ENCODE data around the gene S100PBP. TPM values are rescaled to one million over a fixed set of nuclear protein-coding genes. Genes with fewer than 3 reads are reported as not detected.
"Not testable (repeated sequence)": the region's sequence is repeated elsewhere in the genome, so short reads cannot be mapped to it uniquely, and the experiment has no call there.

The S100PBP gene
- polyA plus RNA-seq, 2 donors = 4.6 to 11.4 TPM

GRCh38 chr1:32902535-32902920, 85.1 kb downstream of the S100PBP start:
- WGBS, 2 donors = 73 to 75% methylated on average over 6 of the region's 6 CpGs

GRCh38 chr1:32903991-32904785, 86.7 kb downstream of the S100PBP start:
- Histone ChIP-seq H3K9me3 (ENCODE audit: control insufficient read depth in 2 of 2, insufficient read depth in 1 of 2, low read depth in 1 of 2, low read length in 1 of 2) (no peaks in the 10 kb centered on the region), H3K27ac (ENCODE audit: low read depth in 2 of 2, low read length in 1 of 2) (no peak overlapping the region), H3K4me1 (ENCODE audit: control insufficient read depth in 2 of 2, insufficient read depth in 2 of 2, low read length in 1 of 2) (peaks cover 0 to 5% of the 10 kb centered on the region in 2 donors), H3K27me3 (ENCODE audit: control insufficient read depth in 1 of 2, insufficient read depth in 2 of 2, low read length in 2 of 2) (no peaks in the 10 kb centered on the region), H3K4me3 (ENCODE audit: low read depth in 1 of 2, low read length in 2 of 2) (no peak overlapping the region), H3K36me3 (ENCODE audit: control insufficient read depth in 2 of 2, insufficient read depth in 2 of 2, low read length in 1 of 2) (no peaks in the 10 kb centered on the region)
- 59 to 65% methylated on average over 3 of the region's 3 CpGs for WGBS, 2 donors

More at GRCh38 chr1:32902535-32902920, 85.1 kb downstream of the S100PBP start:
- Histone ChIP-seq H3K9me3 (ENCODE audit: control insufficient read depth in 2 of 2, insufficient read depth in 1 of 2, low read depth in 1 of 2, low read length in 1 of 2) (no peaks in the 10 kb centered on the region), H3K27me3 (ENCODE audit: control insufficient read depth in 1 of 2, insufficient read depth in 2 of 2, low read length in 2 of 2) (no peaks in the 10 kb centered on the region), H3K27ac (ENCODE audit: low read depth in 2 of 2, low read length in 1 of 2) (no peak overlapping the region), H3K4me1 (ENCODE audit: control insufficient read depth in 2 of 2, insufficient read depth in 2 of 2, low read length in 1 of 2) (peaks cover 1 to 7% of the 10 kb centered on the region in 2 donors), H3K36me3 (ENCODE audit: control insufficient read depth in 2 of 2, insufficient read depth in 2 of 2, low read length in 1 of 2) (peaks cover 0 to 3% of the 10 kb centered on the region in 2 donors), H3K4me3 (ENCODE audit: low read depth in 1 of 2, low read length in 2 of 2) (no peak overlapping the region)

- WGBS, 2 donors = 30 to 43% methylated on average over 2 of the region's 2 CpGs
- H3K27ac ChIP-seq (ENCODE audit: low read depth in 2 of 2, low read length in 1 of 2) = no peak overlapping the region
- H3K27me3 ChIP-seq (ENCODE audit: control insufficient read depth in 1 of 2, insufficient read depth in 2 of 2, low read length in 2 of 2) = no peaks in the 10 kb centered on the region
Observed at GRCh38 chr1:32904797-32905196, 87.3 kb downstream of the S100PBP start.

GRCh38 chr1:32905588-32905987, 88.1 kb downstream of the S100PBP start:
- not testable (repeated sequence) for H3K36me3 ChIP-seq (ENCODE audit: control insufficient read depth in 2 of 2, insufficient read depth in 2 of 2, low read length in 1 of 2); H3K9me3 ChIP-seq (ENCODE audit: control insufficient read depth in 2 of 2, insufficient read depth in 1 of 2, low read depth in 1 of 2, low read length in 1 of 2); H3K4me1 ChIP-seq (ENCODE audit: control insufficient read depth in 2 of 2, insufficient read depth in 2 of 2, low read length in 1 of 2); H3K27ac ChIP-seq (ENCODE audit: low read depth in 2 of 2, low read length in 1 of 2); H3K4me3 ChIP-seq (ENCODE audit: low read depth in 1 of 2, low read length in 2 of 2); H3K27me3 ChIP-seq (ENCODE audit: control insufficient read depth in 1 of 2, insufficient read depth in 2 of 2, low read length in 2 of 2)
- 82 to 84% methylated on average over 10 of the region's 10 CpGs for whole genome bisulfite sequencing, 2 donors

More at GRCh38 chr1:32904797-32905196, 87.3 kb downstream of the S100PBP start:
- no peaks in the 10 kb centered on the region for H3K36me3 ChIP-seq (ENCODE audit: control insufficient read depth in 2 of 2, insufficient read depth in 2 of 2, low read length in 1 of 2)
- H3K9me3 ChIP-seq (ENCODE audit: control insufficient read depth in 2 of 2, insufficient read depth in 1 of 2, low read depth in 1 of 2, low read length in 1 of 2) = no peaks in the 10 kb centered on the region
- H3K4me1 ChIP-seq (ENCODE audit: control insufficient read depth in 2 of 2, insufficient read depth in 2 of 2, low read length in 1 of 2) = peaks cover 0 to 5% of the 10 kb centered on the region in 2 donors
- no peak overlapping the region for H3K4me3 ChIP-seq (ENCODE audit: low read depth in 1 of 2, low read length in 2 of 2)

- no peak overlapping the region for H3K27ac ChIP-seq (ENCODE audit: low read depth in 2 of 2, low read length in 1 of 2)
- H3K4me1 ChIP-seq (ENCODE audit: control insufficient read depth in 2 of 2, insufficient read depth in 2 of 2, low read length in 1 of 2) = peaks cover 0 to 2% of the 10 kb centered on the region in 2 donors
- WGBS, 2 donors = 81 to 84% methylated on average over 7 of the region's 7 CpGs
- no peaks in the 10 kb centered on the region for H3K27me3 ChIP-seq (ENCODE audit: control insufficient read depth in 1 of 2, insufficient read depth in 2 of 2, low read length in 2 of 2)
- no peaks in the 10 kb centered on the region for H3K9me3 ChIP-seq (ENCODE audit: control insufficient read depth in 2 of 2, insufficient read depth in 1 of 2, low read depth in 1 of 2, low read length in 1 of 2)
- H3K4me3 ChIP-seq (ENCODE audit: low read depth in 1 of 2, low read length in 2 of 2) = no peak overlapping the region
- no peaks in the 10 kb centered on the region for H3K36me3 ChIP-seq (ENCODE audit: control insufficient read depth in 2 of 2, insufficient read depth in 2 of 2, low read length in 1 of 2)
Observed at GRCh38 chr1:32906654-32907053, 89.2 kb downstream of the S100PBP start.

- Histone ChIP-seq H3K9me3 (ENCODE audit: control insufficient read depth in 2 of 2, insufficient read depth in 1 of 2, low read depth in 1 of 2, low read length in 1 of 2) (no peaks in the 10 kb centered on the region), H3K27ac (ENCODE audit: low read depth in 2 of 2, low read length in 1 of 2) (no peak overlapping the region), H3K4me1 (ENCODE audit: control insufficient read depth in 2 of 2, insufficient read depth in 2 of 2, low read length in 1 of 2) (peaks cover 0 to 2% of the 10 kb centered on the region in 2 donors), H3K27me3 (ENCODE audit: control insufficient read depth in 1 of 2, insufficient read depth in 2 of 2, low read length in 2 of 2) (no peaks in the 10 kb centered on the region), H3K36me3 (ENCODE audit: control insufficient read depth in 2 of 2, insufficient read depth in 2 of 2, low read length in 1 of 2) (no peaks in the 10 kb centered on the region), H3K4me3 (ENCODE audit: low read depth in 1 of 2, low read length in 2 of 2) (no peak overlapping the region)
- WGBS, 2 donors = 21 to 34% methylated on average over 4 of the region's 4 CpGs
Observed at GRCh38 chr1:32907435-32907834, 90.0 kb downstream of the S100PBP start.

Other genes starting within 250 kb of the S100PBP start
- gene ZBTB8OS, start 167.1 kb upstream of the S100PBP start, polyA plus RNA-seq = 10 to 100 TPM; 40.2 to 41.8 TPM
- 10 to 100 TPM; 28.3 to 47.0 TPM for gene RBBP4, start 166.4 kb upstream of the S100PBP start, polyA plus RNA-seq
- gene SYNC, start 114.9 kb upstream of the S100PBP start, polyA plus RNA-seq = 1 to 10 TPM; 2.8 to 4.9 TPM
- 10 to 100 TPM; 33.2 to 52.2 TPM for gene YARS1, start 295 bp upstream of the S100PBP start, polyA plus RNA-seq
- under 1 TPM; 0.53 to 0.90 TPM for gene FNDC5, start 53.3 kb downstream of the S100PBP start, polyA plus RNA-seq
- gene HPCA, start 68.8 kb downstream of the S100PBP start, polyA plus RNA-seq = under 1 TPM in 1 of 2 donors, not detected in 1; 0.15 TPM
- 100 to 1,000 TPM in 1 of 2 donors, 10 to 100 TPM in 1; 93.0 to 133 TPM for gene TMEM54, start 83.7 kb downstream of the S100PBP start, polyA plus RNA-seq
- 10 to 100 TPM; 10.7 to 19.9 TPM for gene RNF19B, start 147.2 kb downstream of the S100PBP start, polyA plus RNA-seq
- 100 to 1,000 TPM in 1 of 2 donors, 10 to 100 TPM in 1; 63.2 to 106 TPM for gene AK2, start 219.2 kb downstream of the S100PBP start, polyA plus RNA-seq